Fibroblast of the aortic adventitia (primary cell): Measurements from ENCODE around the gene SLC13A5. TPM values are rescaled to one million over a fixed set of nuclear protein-coding genes. Genes with fewer than 3 reads are reported as not detected.

Experiments
- DNase-seq: peaks from one replicate; pipeline ENCODE4 v3.0.0-alpha.2; 2010; ENCODE audit warnings: low read depth
- H3K4me3 ChIP-seq: 2 replicates; pipeline ENCODE4 v1.5.1; 2011; ENCODE audit warnings: low read depth, mild to moderate bottlenecking, control low read depth, low read length, moderate library complexity
- CTCF ChIP-seq: IDR thresholded peaks from 2 replicates; pipeline ENCODE4 v1.5.1; 2011; ENCODE audit warnings: mild to moderate bottlenecking, low read length, control low read depth, inconsistent platforms; ENCODE audit not compliant: insufficient read depth
- small RNA-seq: library from RNA; depleted of rRNA; stranded (forward); fragments of <200 nt; gene quantifications from one replicate; pipeline ENCODE3, GENCODE V24; 2012
- total RNA-seq: library from RNA; depleted of rRNA; stranded (reverse); fragments of >200 nt; gene quantifications from 2 replicates; pipeline ENCODE4 v1.2.3, GENCODE V29; 2012; ENCODE audit warnings: low replicate concordance

SLC13A5 gene
- total RNA-seq, 1 donor: not detected

GRCh38 chr17:6636616-6637457, 76.3 kb downstream of the SLC13A5 start:
- no peak for DNase-seq
- H3K4me3 ChIP-seq: no peak overlapping the region
- no peak for TF ChIP-seq CTCF

DNA sequence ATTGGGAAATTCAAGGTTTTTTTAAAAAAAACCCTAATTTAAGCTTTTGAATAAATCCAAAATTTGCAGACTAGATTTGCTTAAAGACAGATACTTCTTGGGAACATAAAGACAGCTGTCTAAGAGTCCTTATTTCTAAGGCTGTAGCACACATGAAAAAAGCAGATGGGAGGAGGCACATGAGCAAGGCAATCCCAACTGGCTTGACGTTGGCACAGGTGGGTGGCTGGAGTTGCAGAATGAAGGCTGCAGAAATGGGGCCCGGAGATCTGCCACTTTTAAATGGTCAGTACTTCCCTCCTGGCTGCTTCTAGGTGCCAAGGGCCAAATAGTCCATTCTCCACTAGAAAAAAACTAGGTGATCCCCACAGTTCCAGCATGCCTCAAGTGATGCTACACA, 77.1 kb downstream of the SLC13A5 start:
- no peak overlapping the region for H3K4me3 ChIP-seq
- no peak for DNase-seq
- no peak for TF ChIP-seq CTCF

Small RNA genes within 50 kb of the gene (small RNA-seq; reads per million reads assigned to genes)
- not detected for gene AC004706.2
- not detected for gene MIR4520-1

Other genes with a start within 250 kb of the SLC13A5 start
- gene PITPNM3, start 156.8 kb downstream of the SLC13A5 start, total RNA-seq: 0.57 and 1.3 TPM in 2 replicates
- 14.4 and 20.9 TPM in 2 replicates for gene KIAA0753, start 72.7 kb downstream of the SLC13A5 start, total RNA-seq
- gene TXNDC17, start 72.3 kb downstream of the SLC13A5 start, total RNA-seq: 57.5 and 162 TPM in 2 replicates
- 12.3 and 28.8 TPM in 2 replicates for gene MED31, start 61.8 kb downstream of the SLC13A5 start, total RNA-seq
- gene C17orf100, start 61.6 kb downstream of the SLC13A5 start, total RNA-seq: 0.57 and 0.63 TPM in 2 replicates
- 27.5 and 47.1 TPM in 2 replicates for gene XAF1, start 42.7 kb upstream of the SLC13A5 start, total RNA-seq
- 0.09 and 0.57 TPM in 2 replicates for gene FBXO39, start 62.8 kb upstream of the SLC13A5 start, total RNA-seq
- gene TEKT1, start 118.4 kb upstream of the SLC13A5 start, total RNA-seq: not detected in 2 replicates